H9 (cell line): ENCODE measurements around the gene PLEKHA7. TPM values are rescaled to one million over a fixed set of nuclear protein-coding genes. Genes with fewer than 3 reads are reported as not detected.

Experiments
- DNase-seq: peaks from one replicate; pipeline ENCODE4 v3.0.0-alpha.2; 2017
- H2AFZ ChIP-seq: one replicate; pipeline ENCODE4 v1.6.1; 2013; ENCODE audit warnings: mild to moderate bottlenecking, low read length, control low read depth, moderate library complexity
- H2AK5ac ChIP-seq: 2 replicates; pipeline ENCODE4 v1.6.1; 2013; ENCODE audit warnings: low read length, control low read depth, mixed read lengths; ENCODE audit not compliant: insufficient read length
- H2BK120ac ChIP-seq: one replicate; pipeline ENCODE4 v1.6.1; 2013; ENCODE audit warnings: low read depth, mild to moderate bottlenecking, low read length, control low read depth, inconsistent platforms; ENCODE audit not compliant: poor library complexity, severe bottlenecking
- H2BK12ac ChIP-seq: 2 replicates; pipeline ENCODE4 v1.6.1; 2013; ENCODE audit warnings: low read length, control low read depth, mixed read lengths, low read depth; ENCODE audit not compliant: insufficient read length
- H2BK15ac ChIP-seq: 2 replicates; pipeline ENCODE4 v1.6.1; 2013; ENCODE audit warnings: low read depth, low read length, control low read depth
- H2BK20ac ChIP-seq: one replicate; pipeline ENCODE4 v1.6.1; 2013; ENCODE audit warnings: low read depth, mild to moderate bottlenecking, low read length, control low read depth, inconsistent platforms; ENCODE audit not compliant: poor library complexity, severe bottlenecking
- H2BK5ac ChIP-seq: 2 replicates; pipeline ENCODE4 v1.6.1; 2013; ENCODE audit warnings: low read length, control low read depth, mixed read lengths; ENCODE audit not compliant: insufficient read length
- H3K14ac ChIP-seq: 2 replicates; pipeline ENCODE4 v1.6.1; 2013; ENCODE audit warnings: low read length, control low read depth; ENCODE audit not compliant: insufficient read depth
- H3K18ac ChIP-seq: 2 replicates; pipeline ENCODE4 v1.6.1; 2013; ENCODE audit warnings: low read depth, mild to moderate bottlenecking, mixed read lengths, low read length, control low read depth; ENCODE audit not compliant: insufficient read length
- H3K23ac ChIP-seq: 2 replicates; pipeline ENCODE4 v1.6.1; 2013; ENCODE audit warnings: low read length, control low read depth, mixed read lengths, low read depth; ENCODE audit not compliant: insufficient read length
- H3K23me2 ChIP-seq: 2 replicates; pipeline ENCODE4 v1.6.1; 2013; ENCODE audit warnings: low read depth, mild to moderate bottlenecking, mixed read lengths, low read length, control low read depth; ENCODE audit not compliant: insufficient read length, poor library complexity, severe bottlenecking
- H3K27ac ChIP-seq: 2 replicates; pipeline ENCODE4 v1.5.1; 2013; ENCODE audit warnings: low read length, control low read depth, mixed read lengths, low read depth; ENCODE audit not compliant: insufficient read length
- H3K27me3 ChIP-seq: 2 replicates; pipeline ENCODE4 v1.6.1; 2013; ENCODE audit warnings: low read length, control low read depth, inconsistent platforms; ENCODE audit not compliant: insufficient read depth
- H3K4ac ChIP-seq: 2 replicates; pipeline ENCODE4 v1.6.1; 2013; ENCODE audit warnings: low read depth, mild to moderate bottlenecking, control low read depth, inconsistent platforms, low read length, moderate library complexity
- H3K4me1 ChIP-seq: 2 replicates; pipeline ENCODE4 v1.6.1; 2013; ENCODE audit warnings: low read length, control low read depth, inconsistent platforms; ENCODE audit not compliant: insufficient read depth
- H3K4me2 ChIP-seq: 2 replicates; pipeline ENCODE4 v1.6.1; 2013; ENCODE audit warnings: low read length, control low read depth, mixed read lengths; ENCODE audit not compliant: insufficient read length, insufficient read depth
- H3K56ac ChIP-seq: 2 replicates; pipeline ENCODE4 v1.6.1; 2013; ENCODE audit warnings: low read depth, mild to moderate bottlenecking, mixed read lengths, low read length, control low read depth; ENCODE audit not compliant: insufficient read length
- H3K79me1 ChIP-seq: 2 replicates; pipeline ENCODE4 v1.6.1; 2013; ENCODE audit warnings: low read depth, mild to moderate bottlenecking, moderate library complexity, low read length, control low read depth, inconsistent platforms; ENCODE audit not compliant: insufficient read depth, poor library complexity, severe bottlenecking
- H3K79me2 ChIP-seq: 2 replicates; pipeline ENCODE4 v1.6.1; 2013; ENCODE audit warnings: low read length, control low read depth, inconsistent platforms; ENCODE audit not compliant: insufficient read depth
- H3K9ac ChIP-seq: 2 replicates; pipeline ENCODE4 v1.6.1; 2013; ENCODE audit warnings: low read length, control low read depth, mixed read lengths; ENCODE audit not compliant: insufficient read length; ENCODE audit errors: extremely low read depth
- H3K9me3 ChIP-seq: one replicate; pipeline ENCODE4 v1.6.1; 2013; ENCODE audit warnings: low read depth, low read length, inconsistent platforms; ENCODE audit not compliant: control insufficient read depth
- H3T11ph ChIP-seq: one replicate; pipeline ENCODE4 v1.6.1; 2013; ENCODE audit warnings: mild to moderate bottlenecking, low read length, control low read depth, inconsistent platforms
- H4K20me1 ChIP-seq: one replicate; pipeline ENCODE4 v1.6.1; 2013; ENCODE audit not compliant: control insufficient read depth, insufficient read length, insufficient read depth
- H4K5ac ChIP-seq: 2 replicates; pipeline ENCODE4 v1.6.1; 2013; ENCODE audit warnings: low read depth, mild to moderate bottlenecking, mixed read lengths, low read length, control low read depth; ENCODE audit not compliant: insufficient read length
- H4K8ac ChIP-seq: replicated peaks from 2 replicates; pipeline ENCODE4 v1.6.1; 2013; ENCODE audit warnings: low read length, control low read depth, mixed read lengths, low read depth; ENCODE audit not compliant: insufficient read length
- H4K91ac ChIP-seq: 2 replicates; pipeline ENCODE4 v1.6.1; 2013; ENCODE audit warnings: low read depth, mild to moderate bottlenecking, moderate library complexity, mixed read lengths, low read length, control low read depth; ENCODE audit not compliant: insufficient read length
- H3K27ac Mint-ChIP-seq, 3 experiments: 2 replicates in 2 of 3; 3 replicates in 1 of 3; pipeline ENCODE4 v1.8.0; 2020 to 2021; ENCODE audit warnings: mixed read lengths in 3 of 3, mild to moderate bottlenecking in 1 of 3, moderate library complexity in 1 of 3
- H3K27me3 Mint-ChIP-seq: 2 replicates; pipeline ENCODE4 v1.8.0; 2021; ENCODE audit warnings: low read depth, mild to moderate bottlenecking, moderate library complexity, mixed read lengths
- H3K36me3 Mint-ChIP-seq, 3 experiments: 2 replicates in 2 of 3; 3 replicates in 1 of 3; pipeline ENCODE4 v1.8.0; 2020 to 2021; ENCODE audit warnings: low read depth in 3 of 3, mixed read lengths in 3 of 3; ENCODE audit not compliant: insufficient read depth in 1 of 3
- H3K4me1 Mint-ChIP-seq, 2 experiments: 2 replicates each; pipeline ENCODE4 v1.8.0; 2020; ENCODE audit warnings: mixed read lengths in 2 of 2
- H3K4me3 Mint-ChIP-seq, 2 experiments: 2 replicates in 1 of 2; 3 replicates in 1 of 2; pipeline ENCODE4 v1.8.0; 2020 to 2021; ENCODE audit warnings: mild to moderate bottlenecking in 2 of 2, mixed read lengths in 2 of 2, moderate library complexity in 1 of 2
- H3K9me3 Mint-ChIP-seq, 2 experiments: 2 replicates in 1 of 2; 3 replicates in 1 of 2; pipeline ENCODE4 v1.8.0; 2020; ENCODE audit warnings: mild to moderate bottlenecking in 2 of 2, mixed read lengths in 2 of 2, moderate library complexity in 1 of 2
- WGBS: extraction: QIAGEN DNeasy Blood & Tissue Kit; methylation state at CpG from one replicate; pipeline ENCODE4 v1.1.7; 2013; ENCODE audit warnings: missing lambda C conversion rate, low lambda C conversion rate, mixed read lengths; ENCODE audit not compliant: insufficient read length; ENCODE audit errors: extremely low coverage; 5-methylcytosine and 5-hydroxymethylcytosine counted together
- total RNA-seq: library from RNA; stranded (reverse); gene quantifications from 2 replicates; pipeline ENCODE4 v1.2.1, GENCODE V29; 2021
- TF ChIP-seq, protein P1 (sequence below): fragments of 200-600 bp; sonication (generic); conservative IDR thresholded peaks from 3 replicates; pipeline ENCODE4 v1.8.0; 2021; ENCODE audit warnings: antibody characterized with exemption, mild to moderate bottlenecking

PLEKHA7 gene
- total RNA-seq, 1 experiment from 2014 or later = 21.0 TPM

DNA sequence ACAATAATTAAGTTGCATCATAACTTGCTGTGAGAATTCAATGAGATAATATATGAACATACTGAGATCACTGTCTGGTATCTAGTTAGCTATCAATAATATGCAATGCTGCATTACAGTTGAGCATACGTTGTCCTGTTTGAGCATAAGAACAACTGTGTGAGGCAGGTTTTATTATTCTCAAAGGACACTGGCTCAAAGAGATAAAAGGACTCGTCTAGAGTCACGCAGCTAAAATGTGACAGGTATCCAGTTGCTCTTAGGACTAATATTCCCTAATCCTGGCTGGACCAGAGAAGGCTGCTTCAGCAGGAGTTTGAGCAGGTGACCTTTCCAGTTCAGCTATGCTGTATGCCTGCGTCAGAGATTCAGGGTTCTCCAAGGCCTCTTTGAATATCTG, 92.5 kb downstream of the PLEKHA7 start:
- H2BK15ac ChIP-seq = no peak overlapping the region
- no peak overlapping the region for H3K23ac ChIP-seq
- no peak overlapping the region for H2BK120ac ChIP-seq
- no peak for DNase-seq
- H3K4me2 ChIP-seq = no peak overlapping the region
- Mint-ChIP-seq H3K27me3 (peaks cover 46% of the 10 kb centered on the region), H3K36me3 (no peaks in the 10 kb centered on the region; a peak in 1 of 7 replicates), H3K4me1 (peaks cover 28 to 30% of the 10 kb centered on the region in 2 experiments), H3K9me3 (no peaks in the 10 kb centered on the region; a peak in 1 of 5 replicates), H3K27ac (no peak overlapping the region), H3K4me3 (no peak overlapping the region)
- no peak overlapping the region for H3K18ac ChIP-seq
- no peak overlapping the region for H3T11ph ChIP-seq
- H3K4ac ChIP-seq = no peak overlapping the region
- H3K9me3 ChIP-seq = no peaks in the 10 kb centered on the region
- peaks cover 11% of the 10 kb centered on the region; the same call in 1 of the 2 replicates for H3K27me3 ChIP-seq
- H2AFZ ChIP-seq = no peak overlapping the region
- H3K4me1 ChIP-seq = peaks cover 6% of the 10 kb centered on the region; the same call in 1 of the 2 replicates
- H3K56ac ChIP-seq = no peak overlapping the region
- H4K5ac ChIP-seq = no peak overlapping the region
- H4K8ac ChIP-seq = no peak overlapping the region
- no peak overlapping the region for H3K27ac ChIP-seq
- no peak overlapping the region for H4K91ac ChIP-seq
- no peaks in the 10 kb centered on the region for H3K79me2 ChIP-seq
- H3K9ac ChIP-seq = no peak overlapping the region
- no peak overlapping the region for H2BK5ac ChIP-seq
- H4K20me1 ChIP-seq = no peaks in the 10 kb centered on the region
- WGBS = no CpG with 5 or more reads among the region's 4 CpGs
- no peak overlapping the region for H3K14ac ChIP-seq
- TF ChIP-seq, protein P1, sequence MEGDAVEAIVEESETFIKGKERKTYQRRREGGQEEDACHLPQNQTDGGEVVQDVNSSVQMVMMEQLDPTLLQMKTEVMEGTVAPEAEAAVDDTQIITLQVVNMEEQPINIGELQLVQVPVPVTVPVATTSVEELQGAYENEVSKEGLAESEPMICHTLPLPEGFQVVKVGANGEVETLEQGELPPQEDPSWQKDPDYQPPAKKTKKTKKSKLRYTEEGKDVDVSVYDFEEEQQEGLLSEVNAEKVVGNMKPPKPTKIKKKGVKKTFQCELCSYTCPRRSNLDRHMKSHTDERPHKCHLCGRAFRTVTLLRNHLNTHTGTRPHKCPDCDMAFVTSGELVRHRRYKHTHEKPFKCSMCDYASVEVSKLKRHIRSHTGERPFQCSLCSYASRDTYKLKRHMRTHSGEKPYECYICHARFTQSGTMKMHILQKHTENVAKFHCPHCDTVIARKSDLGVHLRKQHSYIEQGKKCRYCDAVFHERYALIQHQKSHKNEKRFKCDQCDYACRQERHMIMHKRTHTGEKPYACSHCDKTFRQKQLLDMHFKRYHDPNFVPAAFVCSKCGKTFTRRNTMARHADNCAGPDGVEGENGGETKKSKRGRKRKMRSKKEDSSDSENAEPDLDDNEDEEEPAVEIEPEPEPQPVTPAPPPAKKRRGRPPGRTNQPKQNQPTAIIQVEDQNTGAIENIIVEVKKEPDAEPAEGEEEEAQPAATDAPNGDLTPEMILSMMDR = no peak
- H2BK12ac ChIP-seq = no peak overlapping the region
- H3K23me2 ChIP-seq = peaks cover 13% of the 10 kb centered on the region
- H2AK5ac ChIP-seq = no peak overlapping the region
- H2BK20ac ChIP-seq = no peak overlapping the region
- no peaks in the 10 kb centered on the region for H3K79me1 ChIP-seq
